Effector CD8-positive, alpha-beta T cell (primary cell): Measurements from ENCODE around the gene EPS15.
"Not testable (repeated sequence)": the region's sequence is repeated elsewhere in the genome, so short reads cannot be mapped to it uniquely, and the experiment has no call there.

Experiments
- DNase-seq: peaks from one replicate; lab custom pipeline; 2025; lab: John Stamatoyannopoulos, UW
- total RNA-seq, 4 experiments: gene quantifications; one replicate each; lab custom pipeline; 2026; lab: John Stamatoyannopoulos, UW

EPS15 gene
- 164 to 324 (median 276) reads per million in 4 experiments for total RNA-seq

GRCh38 chr1:51519048-51519864 lies at the start of gene EPS15:
Gene EPS15 (minus strand): TSS chr1:51519266. CDS start chr1:51519231, 35 bp downstream.
- DNase-seq, result peak; percentile 68

DNA sequence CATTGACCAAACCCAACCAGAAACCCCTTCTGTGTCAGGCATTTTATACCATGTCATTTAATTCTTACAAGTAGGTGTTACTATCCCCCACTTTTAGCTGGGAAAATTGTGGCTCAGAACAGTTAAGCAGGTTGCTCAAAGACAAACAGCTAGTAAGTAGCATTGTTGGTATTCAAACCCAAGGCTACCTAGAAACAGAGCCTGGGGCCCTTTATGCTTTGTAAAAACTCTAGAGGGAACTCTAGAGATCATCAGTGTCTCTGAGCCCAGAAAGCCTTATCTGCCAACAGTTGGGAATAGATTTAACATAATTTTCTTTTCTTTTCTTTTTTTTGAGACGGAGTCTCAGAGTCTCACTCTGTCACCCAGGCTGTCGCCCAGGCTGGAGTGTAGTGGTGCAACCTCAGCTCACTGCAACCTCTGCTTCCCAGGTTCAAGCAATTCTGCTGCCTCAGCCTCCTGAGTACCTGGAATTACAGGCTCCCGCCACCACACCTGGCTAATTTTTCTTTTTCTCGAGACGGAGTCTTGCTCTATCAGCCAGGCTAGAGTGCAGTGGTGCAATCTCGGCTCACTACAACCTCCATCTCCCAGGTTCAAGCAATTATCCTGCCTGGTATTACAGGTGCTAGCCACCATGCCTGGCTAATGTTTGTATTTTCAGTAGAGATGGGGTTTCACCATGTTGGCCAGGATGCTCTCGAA lies 49.3 kb upstream of the EPS15 start:
- no peak for DNase-seq

DNA sequence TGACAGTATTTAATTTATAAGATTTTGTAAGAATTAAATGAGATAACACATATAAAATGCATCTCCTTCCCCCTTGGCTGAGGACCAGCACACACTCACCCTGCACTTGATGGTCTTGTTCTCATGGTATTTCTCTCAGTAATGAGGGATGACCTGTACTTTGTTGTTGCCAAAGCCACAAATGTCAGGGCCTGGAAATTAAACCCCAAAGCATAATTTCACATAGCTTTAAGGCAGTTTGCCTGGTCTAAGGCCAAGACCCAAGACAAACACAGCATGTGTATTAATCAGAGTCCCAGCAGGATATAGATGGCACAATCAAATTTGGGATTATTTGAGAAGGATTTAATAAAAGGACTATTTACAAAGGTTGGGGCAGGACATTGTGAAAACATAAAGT lies 48.6 kb upstream of the EPS15 start:
- DNase-seq, result no peak

DNA sequence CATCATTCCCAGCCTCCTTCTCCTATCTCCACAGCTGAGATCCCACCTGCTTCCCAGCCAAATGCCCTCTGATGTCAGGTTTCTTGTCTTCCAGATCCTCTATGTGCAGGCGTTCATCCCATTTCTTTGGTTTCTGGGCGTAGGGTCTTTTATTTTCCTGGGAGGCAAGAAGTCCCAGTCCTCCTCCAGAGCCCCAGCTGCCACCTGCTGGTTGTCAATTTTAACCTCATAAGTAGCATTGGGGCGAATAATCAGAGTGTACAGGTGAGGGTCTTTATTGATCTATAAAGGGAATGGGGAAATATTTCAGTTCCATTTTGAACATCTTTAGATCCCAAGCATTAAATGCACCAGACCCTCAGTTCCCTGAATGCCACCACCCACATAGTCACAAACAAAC lies 47.2 kb upstream of the EPS15 start:
- DNase-seq, result no peak

DNA sequence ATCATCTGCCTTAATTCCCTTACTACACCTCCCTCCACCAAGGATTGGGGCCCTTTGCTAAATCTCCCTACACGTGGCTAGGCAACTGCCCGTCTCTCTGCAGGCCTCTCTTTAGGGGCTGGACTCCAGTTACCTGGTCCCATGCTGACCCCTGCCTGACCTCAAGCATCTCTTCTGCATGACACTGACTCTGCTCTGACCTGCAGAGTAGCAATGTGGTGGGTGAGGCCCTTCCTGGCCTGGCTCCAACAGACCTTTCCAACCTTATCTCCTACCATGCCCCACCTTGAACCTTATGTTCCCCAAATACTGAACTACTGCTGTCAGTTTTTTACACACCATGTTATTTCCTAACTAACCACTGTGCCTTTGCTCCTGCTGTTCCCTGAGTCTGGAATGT lies 45.9 kb upstream of the EPS15 start:
- DNase-seq, result no peak

DNA sequence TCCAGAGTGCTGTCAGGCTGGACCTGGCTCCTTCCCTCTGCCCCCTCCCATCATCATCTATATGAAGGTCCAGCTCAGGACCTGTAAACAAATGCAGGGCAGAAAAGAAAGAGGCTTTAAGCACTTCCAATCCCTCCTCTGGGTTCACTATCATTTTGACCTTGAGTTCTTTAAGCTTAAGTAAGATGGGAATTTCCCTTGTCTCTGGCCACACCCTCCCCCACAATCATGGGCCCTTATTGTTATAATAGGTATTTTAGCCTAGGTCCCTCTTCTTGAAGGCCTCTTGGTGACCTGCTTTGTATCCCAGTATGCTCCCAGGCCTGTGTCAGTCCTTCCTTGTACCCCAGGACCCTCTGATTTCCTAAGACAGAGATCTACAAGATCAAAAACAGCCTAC lies 45.1 kb upstream of the EPS15 start:
- no peak for DNase-seq

DNA sequence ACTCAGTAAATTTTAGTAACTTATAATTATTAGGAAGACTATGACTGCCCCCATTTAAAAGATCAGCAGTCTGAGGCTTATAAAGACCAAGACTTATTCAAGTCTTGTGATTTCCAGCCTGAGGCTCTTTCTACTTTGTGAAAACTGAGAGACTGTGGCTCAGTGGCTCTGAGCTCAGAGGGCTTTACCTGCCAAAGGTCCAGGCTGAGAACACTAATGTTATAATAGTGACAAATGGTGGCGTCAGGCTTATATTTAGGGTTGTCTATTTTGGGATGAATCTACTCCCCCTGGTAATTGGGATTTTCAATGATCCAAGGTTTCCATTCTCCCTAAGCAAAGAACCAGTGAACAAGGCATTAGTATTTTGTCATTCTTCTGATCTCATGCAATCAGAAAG lies 42.6 kb upstream of the EPS15 start:
- DNase-seq, result no peak

DNA sequence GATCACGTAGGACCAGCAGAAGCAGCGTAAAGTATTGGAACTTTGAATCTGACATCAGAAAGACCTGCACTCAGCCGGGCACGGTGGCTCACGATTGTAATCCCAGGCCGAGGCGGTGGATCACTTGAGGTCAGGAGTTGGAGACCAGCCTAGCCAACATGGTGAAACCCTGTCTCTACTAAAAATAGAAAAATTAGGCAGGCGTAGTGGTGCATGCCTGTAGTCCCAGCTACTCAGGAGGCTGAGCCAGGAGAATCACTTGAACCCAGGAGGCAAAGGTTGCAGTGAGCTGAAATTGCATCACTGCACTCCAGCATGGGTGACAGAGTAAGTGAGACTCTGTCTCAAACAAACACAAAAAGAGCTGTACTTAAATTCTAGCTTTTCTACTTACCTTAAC lies 41.8 kb upstream of the EPS15 start:
- DNase-seq, result not testable (repeated sequence)

- no peak for DNase-seq
Measured at GRCh38 chr1:51560034-51560433, 41.0 kb upstream of the EPS15 start.

DNA sequence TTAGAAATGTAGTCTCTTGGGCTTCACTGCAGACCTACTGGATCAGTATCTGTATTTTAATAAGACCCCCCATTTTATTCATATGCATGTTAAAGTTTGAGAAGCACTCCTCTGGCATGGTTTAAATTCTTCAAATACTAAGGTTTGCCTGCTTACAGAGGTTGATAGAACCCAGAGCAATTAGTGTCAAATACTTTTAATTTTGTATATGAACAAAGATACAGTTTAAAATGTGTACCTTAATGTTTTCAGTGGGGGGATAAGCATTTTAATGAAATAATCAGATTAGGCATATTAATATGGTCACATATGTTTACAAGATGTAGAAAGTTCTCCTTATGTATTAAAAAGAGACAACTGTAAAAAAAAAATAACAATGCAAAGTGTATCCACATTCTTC lies 40.4 kb upstream of the EPS15 start:
- no peak for DNase-seq

DNA sequence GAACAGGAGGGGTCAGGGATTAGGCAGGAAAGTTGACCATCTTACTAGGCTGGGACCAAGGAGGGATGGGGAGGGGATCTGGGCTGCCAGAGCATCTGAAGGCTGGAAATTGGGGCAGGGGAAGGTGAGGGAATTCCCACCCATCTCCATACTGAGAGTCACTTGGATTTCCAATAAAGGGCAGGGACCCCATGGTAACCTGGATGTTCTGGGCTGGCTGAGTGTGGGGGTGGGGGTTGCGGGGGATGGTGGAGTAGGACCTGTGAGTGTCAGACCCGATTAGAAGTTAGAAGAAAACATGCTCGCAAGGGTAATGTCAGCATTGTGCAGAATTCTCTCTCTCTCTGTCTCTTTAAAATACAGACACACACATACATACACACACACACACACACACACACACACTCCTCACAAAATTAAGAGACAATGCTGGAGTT lies 40.0 kb upstream of the EPS15 start:
- no peak for DNase-seq

GRCh38 chr1:51558375-51558924 lies 39.4 kb upstream of the EPS15 start:
- no peak for DNase-seq

DNA sequence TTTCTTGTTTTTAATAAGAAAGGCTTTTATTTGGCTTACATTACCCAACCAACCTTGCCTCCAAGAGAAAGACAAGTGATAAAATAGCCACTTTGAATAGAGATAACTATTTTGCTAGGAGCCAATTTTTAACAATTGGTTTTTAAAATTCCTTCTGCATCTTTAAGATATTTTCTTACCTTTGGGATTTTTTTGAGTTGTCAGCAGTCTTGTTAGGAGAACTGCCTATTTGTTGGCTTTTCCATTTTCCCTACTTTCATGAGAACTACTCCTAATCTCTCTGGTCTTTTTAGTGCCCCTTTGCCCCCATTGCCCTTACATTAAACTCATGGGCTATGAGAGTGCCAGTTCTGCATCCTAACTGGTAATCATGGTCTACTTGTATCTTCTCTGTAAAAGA lies 38.1 kb upstream of the EPS15 start:
- no peak for DNase-seq

- no peak for DNase-seq
Measured at GRCh38 chr1:51555866-51556619, 37.0 kb upstream of the EPS15 start.

DNA sequence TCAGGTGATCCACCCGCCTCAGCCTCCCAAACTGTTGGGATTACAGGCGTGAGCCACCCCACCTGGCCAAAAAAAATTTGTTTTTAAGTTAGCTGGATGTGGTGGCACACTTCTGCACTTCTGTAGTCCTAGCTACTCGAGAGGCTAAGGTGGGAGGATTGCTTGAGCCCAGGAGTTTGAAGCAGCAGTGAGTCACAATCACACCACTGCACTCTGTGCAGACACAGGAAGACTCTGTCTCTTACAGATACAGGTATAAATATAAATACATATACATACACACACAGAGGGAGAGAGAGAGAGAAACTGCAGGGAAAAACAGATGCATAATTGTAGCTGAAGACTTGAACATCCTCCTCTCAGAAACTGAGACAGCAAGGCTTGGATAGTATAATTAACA lies 34.8 kb upstream of the EPS15 start:
- DNase-seq, result no peak

- no peak for DNase-seq
Measured at GRCh38 chr1:51552929-51553807, 34.1 kb upstream of the EPS15 start.

DNA sequence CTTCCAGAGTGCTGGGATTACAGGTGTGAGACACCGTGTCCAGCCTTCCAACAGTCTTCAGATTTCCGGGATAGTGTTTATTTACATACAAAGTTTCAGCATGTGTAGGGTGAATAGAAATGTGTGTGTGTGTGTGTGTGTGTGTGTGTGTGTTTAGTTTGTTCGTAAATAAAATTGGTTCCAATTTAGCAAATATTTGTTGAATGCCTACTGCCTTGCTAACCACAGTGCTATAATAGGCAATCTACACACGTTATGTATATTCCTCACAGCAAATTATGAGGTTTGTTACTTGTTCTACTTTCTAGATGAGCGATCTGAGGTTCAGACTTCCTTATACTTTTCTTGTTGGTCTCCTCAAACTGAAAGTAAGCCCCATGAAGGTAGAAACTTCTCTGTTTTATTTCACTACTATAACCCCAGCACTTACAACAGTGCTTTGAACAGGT lies 32.8 kb upstream of the EPS15 start:
- no peak for DNase-seq

GRCh38 chr1:51551081-51551480 lies 32.0 kb upstream of the EPS15 start:
- DNase-seq, result no peak

- no peak for DNase-seq
Measured at GRCh38 chr1:51549901-51550300, 30.8 kb upstream of the EPS15 start.

DNA sequence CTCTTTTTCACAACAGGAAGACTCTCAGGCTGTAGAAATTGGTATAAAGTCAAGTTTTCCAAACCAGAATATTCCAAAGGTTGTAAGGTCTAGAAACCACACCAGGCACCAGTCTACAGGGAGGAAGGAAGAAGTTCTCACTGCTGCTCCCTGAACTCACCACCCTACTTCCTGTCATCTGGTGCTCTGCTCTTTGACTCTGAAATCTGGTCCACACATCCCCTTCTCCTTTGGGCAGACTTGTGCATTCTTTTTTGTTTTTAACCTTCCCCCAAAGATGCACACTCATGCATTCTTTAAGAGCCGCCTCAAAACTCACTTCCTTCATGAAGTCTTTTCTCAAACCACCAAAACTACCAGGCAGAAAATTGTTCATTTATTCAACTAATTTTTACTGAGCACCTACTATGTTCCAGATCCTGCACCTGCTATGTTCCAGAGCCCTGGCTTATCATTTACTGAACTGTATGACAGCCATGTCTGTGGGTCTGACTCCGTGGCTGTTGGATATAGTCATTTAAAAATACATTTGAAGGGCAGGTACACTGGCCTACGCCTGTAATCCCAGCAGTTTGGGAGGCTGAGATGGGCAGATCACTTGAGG lies 30.1 kb upstream of the EPS15 start:
- DNase-seq, result no peak

GRCh38 chr1:51543858-51544257 lies 24.8 kb upstream of the EPS15 start:
- no peak for DNase-seq
